Erythroblast (primary cell): ENCODE measurements around the gene ANKS3.

Experiments
- DNase-seq, 2 experiments: peaks; one replicate each; lab custom pipeline; 2025; lab: John Stamatoyannopoulos, UW
- GATA1 ChIP-seq: IDR thresholded peaks from 2 replicates; pipeline ENCODE4 v1.6.1; 2011; ENCODE audit warnings: low read depth, mild to moderate bottlenecking, control low read depth, low read length, moderate library complexity
- POLR2A ChIP-seq: IDR thresholded peaks from 2 replicates; pipeline ENCODE4 v1.6.1; 2011; ENCODE audit warnings: mild to moderate bottlenecking, low read length

The ANKS3 gene

GRCh38 chr16:4728676-4729075 is 5.4 kb downstream of the ANKS3 start:
- DNase-seq: no peak
- TF ChIP-seq POLR2A (no peak), GATA1 (no peak)

- DNase-seq: no peak
- TF ChIP-seq POLR2A (no peak), GATA1 (no peak)
Measured at GRCh38 chr16:4726616-4727015, 7.5 kb downstream of the ANKS3 start.

- DNase-seq: no peak
- TF ChIP-seq GATA1: no peak
- TF ChIP-seq POLR2A: no peak
Measured at GRCh38 chr16:4724661-4725270, 9.3 kb downstream of the ANKS3 start.

GRCh38 chr16:4723071-4723767 is 10.9 kb downstream of the ANKS3 start:
- TF ChIP-seq GATA1: no peak
- TF ChIP-seq POLR2A: no peak
- DNase-seq: no peak

- no peak for DNase-seq
- TF ChIP-seq POLR2A (no peak), GATA1 (no peak)
Measured at GRCh38 chr16:4718466-4718865, 15.6 kb downstream of the ANKS3 start.

GRCh38 chr16:4714996-4715395 is 19.1 kb downstream of the ANKS3 start:
- DNase-seq: no peak

GRCh38 chr16:4713663-4714501 is 20.2 kb downstream of the ANKS3 start:
- DNase-seq: no peak
- TF ChIP-seq GATA1 (no peak), POLR2A (no peak)

More at GRCh38 chr16:4714996-4715395, 19.1 kb downstream of the ANKS3 start:
- TF ChIP-seq GATA1 (no peak), POLR2A (no peak)

- no peak for DNase-seq
- TF ChIP-seq POLR2A: no peak
- TF ChIP-seq GATA1: no peak
Measured at GRCh38 chr16:4709481-4709880, 24.6 kb downstream of the ANKS3 start.

GRCh38 chr16:4706871-4707270 is 27.2 kb downstream of the ANKS3 start:
- DNase-seq: no peak
- TF ChIP-seq GATA1 (no peak), POLR2A (no peak)

GRCh38 chr16:4704913-4705312 is 29.2 kb downstream of the ANKS3 start:
- DNase-seq: no peak
- TF ChIP-seq GATA1 (no peak), POLR2A (no peak)

GRCh38 chr16:4704491-4704890 is 29.6 kb downstream of the ANKS3 start:
- no peak for TF ChIP-seq GATA1
- TF ChIP-seq POLR2A: no peak
- DNase-seq: no peak

- TF ChIP-seq POLR2A: no peak
- TF ChIP-seq GATA1: no peak
- DNase-seq: no peak
Measured at GRCh38 chr16:4703906-4704305, 30.2 kb downstream of the ANKS3 start.

- no peak for DNase-seq
- no peak for TF ChIP-seq GATA1
- no peak for TF ChIP-seq POLR2A
Measured at GRCh38 chr16:4702466-4702808, 31.6 kb downstream of the ANKS3 start.
